ENCODE measurements around the gene GRM1. TPM values are rescaled to one million over a fixed set of nuclear protein-coding genes. Genes with fewer than 3 reads are reported as not detected.

GRM1 gene
- total and polyA plus RNA-seq, 5 donors from 2014 or later, result 0.10 TPM; not detected in 4

DNA sequence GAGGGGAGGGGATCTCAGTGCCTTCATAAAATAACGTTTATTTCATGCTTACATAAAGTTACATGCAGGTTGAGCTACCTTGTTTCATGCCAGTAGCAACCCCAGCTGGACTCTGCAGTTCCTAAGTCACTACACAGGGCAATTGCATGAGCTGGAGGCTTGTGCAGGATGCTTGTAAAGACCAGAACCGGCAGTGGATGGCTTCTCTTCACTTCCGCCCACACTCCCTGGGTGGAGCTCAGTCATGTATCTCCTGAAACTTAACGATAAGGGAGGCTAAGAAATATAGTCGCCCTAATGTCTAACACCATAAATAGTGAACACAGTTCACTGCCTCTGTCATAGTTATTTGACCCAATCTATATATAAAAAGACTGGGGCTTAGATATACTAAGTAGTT, 415.3 kb downstream of the GRM1 start:
- H3K4me1 Mint-ChIP-seq, result no peaks in the 10 kb centered on the region
- no peak for ATAC-seq (ENCODE audit: low read depth in 2 of 2)

DNA sequence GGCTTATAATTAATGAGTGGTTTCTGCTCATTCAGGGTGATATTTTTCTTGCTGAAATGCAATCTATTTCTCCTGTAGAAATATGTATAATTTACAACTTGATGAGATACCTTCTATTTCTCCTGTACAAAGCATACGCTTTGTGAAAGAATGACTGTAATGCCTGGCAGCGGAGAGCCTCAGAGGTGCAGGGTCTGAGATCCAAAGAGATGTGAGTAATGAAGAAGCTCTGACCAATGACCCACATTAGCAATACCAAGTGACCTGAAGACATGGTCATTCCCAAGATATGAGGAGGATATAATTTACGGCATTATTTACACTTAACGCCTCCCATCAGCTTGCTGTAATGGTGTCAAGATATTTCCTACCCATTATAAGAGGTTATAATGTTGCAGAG, 416.4 kb downstream of the GRM1 start:
- no peaks in the 10 kb centered on the region for H3K4me1 Mint-ChIP-seq
- peaks cover 0 to 5% (median 0%) of the 10 kb centered on the region in 7 donors for H3K9me3 Mint-ChIP-seq
- no peak overlapping the region for H3K4me3 Mint-ChIP-seq
- Histone ChIP-seq H3K9me3 (ENCODE audit: control insufficient read depth in 2 of 2, low read length in 2 of 2) (no peaks in the 10 kb centered on the region), H3K4me1 (ENCODE audit: control insufficient read depth, insufficient read depth, low read length, poor library complexity, severe bottlenecking) (no peaks in the 10 kb centered on the region), H3K27me3 (ENCODE audit: control insufficient read depth, insufficient read depth, low read length) (no peaks in the 10 kb centered on the region), H3K4me3 (ENCODE audit: low read depth, low read length) (no peak overlapping the region), H3K36me3 (ENCODE audit: control insufficient read depth, insufficient read depth, low read length) (no peaks in the 10 kb centered on the region), H3K27ac (ENCODE audit: insufficient read depth, low read length, poor library complexity, severe bottlenecking) (no peak overlapping the region)
- no peaks in the 10 kb centered on the region for H3K36me3 Mint-ChIP-seq
- H3K27me3 Mint-ChIP-seq, result no peaks in the 10 kb centered on the region
- no peak overlapping the region for H3K27ac Mint-ChIP-seq
- DNase-seq (no peak), ATAC-seq (ENCODE audit: low read depth in 2 of 2) (no peak)

More for the DNA sequence above, 415.3 kb downstream of the GRM1 start:
- peaks cover 0 to 4% (median 0%) of the 10 kb centered on the region in 7 donors for H3K9me3 Mint-ChIP-seq
- DNase-seq, result no peak
- no peaks in the 10 kb centered on the region for H3K36me3 ChIP-seq (ENCODE audit: control insufficient read depth, insufficient read depth, low read length)
- H3K27ac Mint-ChIP-seq, result no peak overlapping the region
- H3K4me1 ChIP-seq (ENCODE audit: control insufficient read depth, insufficient read depth, low read length, poor library complexity, severe bottlenecking), result no peaks in the 10 kb centered on the region
- H3K9me3 ChIP-seq (ENCODE audit: control insufficient read depth in 2 of 2, low read length in 2 of 2), result no peaks in the 10 kb centered on the region
- no peak overlapping the region for H3K4me3 Mint-ChIP-seq
- H3K4me3 ChIP-seq (ENCODE audit: low read depth, low read length), result no peak overlapping the region
- H3K27me3 ChIP-seq (ENCODE audit: control insufficient read depth, insufficient read depth, low read length), result no peaks in the 10 kb centered on the region
- no peak overlapping the region for H3K27ac ChIP-seq (ENCODE audit: insufficient read depth, low read length, poor library complexity, severe bottlenecking)
- H3K27me3 Mint-ChIP-seq, result no peaks in the 10 kb centered on the region
- no peaks in the 10 kb centered on the region for H3K36me3 Mint-ChIP-seq

DNA sequence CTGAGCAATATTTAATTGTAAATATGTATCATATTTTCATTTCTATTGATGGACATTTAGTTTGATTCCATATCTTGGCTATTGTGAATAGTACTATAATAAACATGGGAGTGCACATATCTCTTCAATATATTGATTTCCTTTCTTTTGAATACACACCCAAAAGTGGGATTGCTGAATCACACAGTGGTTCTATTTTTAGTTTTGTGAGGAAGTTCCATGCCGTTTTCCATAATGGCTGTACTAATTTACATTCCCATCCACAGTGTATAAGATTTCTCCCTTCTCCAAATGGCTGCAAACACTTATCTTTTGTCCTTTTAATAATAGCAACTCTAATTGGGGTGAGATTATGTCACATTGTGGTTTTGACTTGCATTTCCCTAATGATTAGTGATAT, 428.0 kb downstream of the GRM1 start:
- H3K27ac ChIP-seq (ENCODE audit: insufficient read depth, low read length, poor library complexity, severe bottlenecking), result no peak overlapping the region
- peaks cover 3% of the 10 kb centered on the region for H3K36me3 Mint-ChIP-seq
- ATAC-seq (ENCODE audit: low read depth in 2 of 2), result no peak
- H3K36me3 ChIP-seq (ENCODE audit: control insufficient read depth, insufficient read depth, low read length), result no peaks in the 10 kb centered on the region
- H3K4me1 Mint-ChIP-seq, result no peaks in the 10 kb centered on the region
- no peaks in the 10 kb centered on the region for H3K4me1 ChIP-seq (ENCODE audit: control insufficient read depth, insufficient read depth, low read length, poor library complexity, severe bottlenecking)
- H3K27me3 ChIP-seq (ENCODE audit: control insufficient read depth, insufficient read depth, low read length), result no peaks in the 10 kb centered on the region
- peaks cover 3 to 30% (median 7%) of the 10 kb centered on the region in 7 donors for H3K9me3 Mint-ChIP-seq
- H3K4me3 ChIP-seq (ENCODE audit: low read depth, low read length), result no peak overlapping the region
- no peak overlapping the region for H3K27ac Mint-ChIP-seq
- H3K9me3 ChIP-seq (ENCODE audit: control insufficient read depth in 2 of 2, low read length in 2 of 2), result peaks cover 0 to 9% of the 10 kb centered on the region in 2 experiments
- no peak for DNase-seq
- no peaks in the 10 kb centered on the region for H3K27me3 Mint-ChIP-seq
- no peak overlapping the region for H3K4me3 Mint-ChIP-seq

DNA sequence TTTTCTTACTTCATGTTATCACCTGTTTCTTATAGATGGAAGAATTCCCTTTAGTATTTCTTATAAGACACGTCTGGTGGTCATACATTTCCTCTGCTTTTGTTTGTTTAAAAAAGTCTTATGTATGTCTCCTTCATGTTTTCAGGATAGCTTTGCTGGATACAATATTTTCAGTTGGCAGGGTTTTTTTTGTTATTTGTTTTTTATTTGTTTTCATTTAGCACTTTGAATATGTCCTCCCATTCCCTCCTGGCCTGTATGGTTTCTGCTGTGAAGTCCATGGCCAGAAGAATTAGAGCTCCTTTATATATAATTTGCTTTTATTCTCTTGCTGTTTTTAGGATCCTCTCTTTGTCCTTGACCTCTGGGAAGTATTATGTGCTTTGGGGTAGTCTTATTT, 432.1 kb downstream of the GRM1 start:
- no peak overlapping the region for H3K27ac ChIP-seq (ENCODE audit: insufficient read depth, low read length, poor library complexity, severe bottlenecking)
- Mint-ChIP-seq H3K27me3 (no peaks in the 10 kb centered on the region), H3K36me3 (peaks cover 3% of the 10 kb centered on the region), H3K4me1 (no peaks in the 10 kb centered on the region), H3K4me3 (no peak overlapping the region), H3K9me3 (peaks cover 3 to 30% (median 10%) of the 10 kb centered on the region in 7 donors), H3K27ac (no peak overlapping the region)
- H3K4me1 ChIP-seq (ENCODE audit: control insufficient read depth, insufficient read depth, low read length, poor library complexity, severe bottlenecking), result no peaks in the 10 kb centered on the region
- peaks cover 0 to 15% of the 10 kb centered on the region in 2 experiments for H3K9me3 ChIP-seq (ENCODE audit: control insufficient read depth in 2 of 2, low read length in 2 of 2)
- H3K27me3 ChIP-seq (ENCODE audit: control insufficient read depth, insufficient read depth, low read length), result no peaks in the 10 kb centered on the region
- no peak overlapping the region for H3K4me3 ChIP-seq (ENCODE audit: low read depth, low read length)
- no peaks in the 10 kb centered on the region for H3K36me3 ChIP-seq (ENCODE audit: control insufficient read depth, insufficient read depth, low read length)
- no peak for ATAC-seq (ENCODE audit: low read depth in 2 of 2)
- no peak for DNase-seq

DNA sequence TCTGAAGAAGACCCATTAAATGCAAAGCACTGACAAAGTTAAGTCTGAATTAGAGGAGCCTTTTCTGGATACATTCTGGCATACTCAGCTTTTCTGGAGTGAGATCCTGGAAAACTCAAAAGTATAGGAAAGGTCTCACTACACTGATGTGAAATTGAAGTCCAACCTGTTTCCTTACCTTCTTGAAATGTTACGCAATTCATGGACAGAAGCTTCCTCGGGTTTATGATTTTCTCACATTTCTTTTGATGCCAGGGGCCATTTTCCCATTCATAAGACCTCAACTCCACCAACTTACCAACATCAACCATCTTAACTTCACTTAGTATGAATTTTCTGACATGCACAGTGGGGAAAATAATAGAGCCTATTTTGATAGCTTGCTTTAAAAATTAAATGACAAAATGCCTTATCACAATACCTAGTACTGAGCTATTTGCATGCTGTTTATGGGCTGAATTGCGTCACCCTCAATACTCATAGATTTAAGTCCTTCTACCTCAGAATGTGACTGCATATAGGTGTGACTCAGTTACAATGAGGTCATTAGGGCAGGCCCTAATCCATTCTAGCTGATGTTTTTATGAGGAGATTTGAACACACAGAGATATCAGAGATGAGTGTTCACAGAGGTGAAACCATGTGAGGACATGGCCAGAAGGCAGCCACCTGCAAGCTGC, 441.4 kb downstream of the GRM1 start:
- Histone ChIP-seq H3K27ac (ENCODE audit: insufficient read depth, low read length, poor library complexity, severe bottlenecking) (no peak overlapping the region), H3K36me3 (ENCODE audit: control insufficient read depth, insufficient read depth, low read length) (no peaks in the 10 kb centered on the region), H3K9me3 (ENCODE audit: control insufficient read depth in 2 of 2, low read length in 2 of 2) (no peaks in the 10 kb centered on the region), H3K4me1 (ENCODE audit: control insufficient read depth, insufficient read depth, low read length, poor library complexity, severe bottlenecking) (no peaks in the 10 kb centered on the region), H3K27me3 (ENCODE audit: control insufficient read depth, insufficient read depth, low read length) (no peaks in the 10 kb centered on the region), H3K4me3 (ENCODE audit: low read depth, low read length) (no peak overlapping the region)
- no peak overlapping the region for H3K27ac Mint-ChIP-seq
- no peaks in the 10 kb centered on the region for H3K27me3 Mint-ChIP-seq
- no peak overlapping the region for H3K4me3 Mint-ChIP-seq
- no peaks in the 10 kb centered on the region for H3K4me1 Mint-ChIP-seq
- no peak for DNase-seq
- no peaks in the 10 kb centered on the region for H3K36me3 Mint-ChIP-seq
- H3K9me3 Mint-ChIP-seq, result peaks cover 0 to 7% (median 0%) of the 10 kb centered on the region in 7 donors
- no peak for ATAC-seq (ENCODE audit: low read depth in 2 of 2)

DNA sequence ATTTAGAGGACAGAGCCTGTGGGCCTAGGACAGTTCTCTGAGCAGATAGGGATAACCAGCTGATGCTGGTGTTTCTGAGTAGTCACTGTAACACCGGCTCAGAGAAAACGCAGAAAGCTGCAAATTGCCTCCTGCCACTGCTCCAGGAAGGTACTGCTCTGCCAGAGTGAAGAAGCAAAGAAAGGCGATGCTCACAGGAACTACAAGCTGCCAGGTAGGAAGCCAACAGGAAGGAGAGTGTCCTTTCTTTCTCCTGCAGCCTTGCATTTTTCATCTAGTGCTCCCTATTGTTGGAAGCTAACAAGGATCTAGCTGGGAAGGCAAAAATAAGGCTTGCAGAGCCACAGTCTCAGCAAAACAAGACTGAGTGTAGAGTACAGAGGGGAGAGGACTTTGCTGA, 444.1 kb downstream of the GRM1 start:
- Histone ChIP-seq H3K9me3 (ENCODE audit: control insufficient read depth in 2 of 2, low read length in 2 of 2) (no peaks in the 10 kb centered on the region), H3K27ac (ENCODE audit: insufficient read depth, low read length, poor library complexity, severe bottlenecking) (no peak overlapping the region), H3K36me3 (ENCODE audit: control insufficient read depth, insufficient read depth, low read length) (no peaks in the 10 kb centered on the region), H3K4me1 (ENCODE audit: control insufficient read depth, insufficient read depth, low read length, poor library complexity, severe bottlenecking) (no peaks in the 10 kb centered on the region), H3K4me3 (ENCODE audit: low read depth, low read length) (no peak overlapping the region), H3K27me3 (ENCODE audit: control insufficient read depth, insufficient read depth, low read length) (no peaks in the 10 kb centered on the region)
- Mint-ChIP-seq H3K4me3 (no peak overlapping the region), H3K27ac (no peak overlapping the region), H3K9me3 (peaks cover 0 to 7% (median 0%) of the 10 kb centered on the region in 7 donors), H3K36me3 (no peaks in the 10 kb centered on the region), H3K4me1 (no peaks in the 10 kb centered on the region), H3K27me3 (no peaks in the 10 kb centered on the region)
- no peak for ATAC-seq (ENCODE audit: low read depth in 2 of 2)
- DNase-seq, result no peak

DNA sequence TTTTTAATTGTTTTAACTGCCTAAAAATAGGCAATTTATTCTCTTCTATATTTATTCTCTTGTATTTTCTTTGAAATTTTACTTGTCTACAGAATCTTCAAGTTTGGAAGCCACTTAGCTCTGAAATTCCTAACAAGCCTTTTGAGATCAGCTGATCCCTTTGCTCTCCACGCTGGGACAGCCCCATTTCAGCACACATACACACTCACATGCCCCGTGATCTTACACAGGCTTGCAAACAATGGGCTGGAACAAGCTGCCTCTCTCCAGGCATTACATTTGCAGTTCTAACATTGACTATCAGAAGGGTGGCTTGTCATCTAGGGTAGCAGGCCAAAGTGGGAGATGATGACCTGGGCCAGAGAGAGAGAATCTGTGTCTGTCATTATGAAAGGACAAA, 452.7 kb downstream of the GRM1 start:
- no peaks in the 10 kb centered on the region for H3K27me3 ChIP-seq (ENCODE audit: control insufficient read depth, insufficient read depth, low read length)
- no peaks in the 10 kb centered on the region for H3K27me3 Mint-ChIP-seq
- no peaks in the 10 kb centered on the region for H3K4me1 ChIP-seq (ENCODE audit: control insufficient read depth, insufficient read depth, low read length, poor library complexity, severe bottlenecking)
- H3K27ac ChIP-seq (ENCODE audit: insufficient read depth, low read length, poor library complexity, severe bottlenecking), result no peak overlapping the region
- H3K36me3 Mint-ChIP-seq, result no peaks in the 10 kb centered on the region
- H3K27ac Mint-ChIP-seq, result no peak overlapping the region
- no peak for DNase-seq
- ATAC-seq (ENCODE audit: low read depth in 2 of 2), result no peak
- no peaks in the 10 kb centered on the region for H3K4me1 Mint-ChIP-seq
- H3K4me3 ChIP-seq (ENCODE audit: low read depth, low read length), result no peak overlapping the region
- peaks cover 0 to 6% (median 3%) of the 10 kb centered on the region in 7 donors for H3K9me3 Mint-ChIP-seq
- no peaks in the 10 kb centered on the region for H3K9me3 ChIP-seq (ENCODE audit: control insufficient read depth in 2 of 2, low read length in 2 of 2)
- H3K4me3 Mint-ChIP-seq, result no peak overlapping the region
- no peaks in the 10 kb centered on the region for H3K36me3 ChIP-seq (ENCODE audit: control insufficient read depth, insufficient read depth, low read length)

DNA sequence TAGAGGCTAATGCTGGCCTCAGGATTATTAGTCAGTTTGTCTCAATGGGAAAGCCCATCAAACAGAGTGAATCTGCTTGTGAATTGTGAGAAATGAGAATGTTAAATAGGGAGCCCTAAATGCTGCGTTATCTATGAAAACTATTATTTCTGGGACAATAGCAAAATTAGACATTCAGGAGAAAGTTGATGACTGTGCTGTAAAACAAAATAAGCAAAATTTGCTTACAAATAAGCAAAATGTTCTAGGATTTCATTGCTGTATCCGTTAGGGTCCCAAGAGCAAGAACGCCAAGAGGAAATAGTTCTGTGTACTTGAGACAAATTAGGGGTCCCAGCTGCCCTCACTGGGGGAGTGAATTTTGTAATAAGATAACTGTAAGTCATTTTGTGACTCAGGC, 455.5 kb downstream of the GRM1 start:
- no peaks in the 10 kb centered on the region for H3K36me3 Mint-ChIP-seq
- H3K27ac Mint-ChIP-seq, result no peak overlapping the region
- H3K9me3 Mint-ChIP-seq, result peaks cover 0 to 8% (median 5%) of the 10 kb centered on the region in 7 donors
- Histone ChIP-seq H3K9me3 (ENCODE audit: control insufficient read depth in 2 of 2, low read length in 2 of 2) (no peaks in the 10 kb centered on the region), H3K36me3 (ENCODE audit: control insufficient read depth, insufficient read depth, low read length) (no peaks in the 10 kb centered on the region), H3K27ac (ENCODE audit: insufficient read depth, low read length, poor library complexity, severe bottlenecking) (no peak overlapping the region), H3K27me3 (ENCODE audit: control insufficient read depth, insufficient read depth, low read length) (no peaks in the 10 kb centered on the region), H3K4me1 (ENCODE audit: control insufficient read depth, insufficient read depth, low read length, poor library complexity, severe bottlenecking) (no peaks in the 10 kb centered on the region), H3K4me3 (ENCODE audit: low read depth, low read length) (no peak overlapping the region)
- no peak for ATAC-seq (ENCODE audit: low read depth in 2 of 2)
- no peak for DNase-seq
- no peak overlapping the region for H3K4me3 Mint-ChIP-seq
- no peaks in the 10 kb centered on the region for H3K27me3 Mint-ChIP-seq
- no peaks in the 10 kb centered on the region for H3K4me1 Mint-ChIP-seq

Measured in CD4-positive, CD25-positive, alpha-beta regulatory T cell (primary cell).